Mucosa of descending colon (tissue), 3 donors: ENCODE results near the gene NATD1. TPM values are rescaled to one million over a fixed set of nuclear protein-coding genes. Genes with fewer than 3 reads are reported as not detected.

Experiments
- ATAC-seq: fragments of 200-7000 bp; cut with Tn5 transposase; one replicate; pipeline ENCODE4 v1.9.1; 2020; ENCODE audit warnings: mild to moderate bottlenecking, moderate library complexity
- DNase-seq, 3 donors: peaks; one replicate each; pipeline ENCODE4 v3.0.0-alpha.2; 2020
- H3K36me3 ChIP-seq: fragments of 200-600 bp; one replicate; pipeline ENCODE4 v1.8.0; 2021; ENCODE audit warnings: low read depth, mild to moderate bottlenecking
- H3K4me1 ChIP-seq: fragments of 200-600 bp; one replicate; pipeline ENCODE4 v1.8.0; 2021; ENCODE audit warnings: low read depth, mild to moderate bottlenecking
- H3K4me3 ChIP-seq: fragments of 200-600 bp; one replicate; pipeline ENCODE4 v1.8.0; 2021; ENCODE audit warnings: mild to moderate bottlenecking
- H3K9me3 ChIP-seq: fragments of 200-600 bp; one replicate; pipeline ENCODE4 v1.8.0; 2021; ENCODE audit warnings: mild to moderate bottlenecking
- CTCF ChIP-seq: fragments of 200-600 bp; IDR thresholded peaks from one replicate; pipeline ENCODE4 v1.8.0; 2022; ENCODE audit warnings: antibody characterized with exemption, mild to moderate bottlenecking
- intact Hi-C, 2 donors: fragments of 100-400 bp; cut with DNase I in 1 of 2; cut with micrococcal nuclease in 1 of 2; formaldehyde crosslinking; loops; one replicate each; pipeline versions ENCODE4 v1.11.0 to v1.11.1; 2022; cut with DNase I, micrococcal nuclease
- total RNA-seq, 3 donors: library from RNA; stranded (reverse); fragmentation: NEBNext Ultra II Directional in 2 of 3; extraction: Animal tissue kit (Norgen Biotek cat#: 25700) in 2 of 3; gene quantifications; one replicate each; pipeline versions ENCODE4 v1.2.1 to v1.2.4, GENCODE V29; 2021 to 2023
- donor health status: DM: no; HTN: no; CAD: no; lungs with moderate emphysema.
- donor health status: DM: no; HTN: no; CAD: no.
- donor health status: DM: no; HTN: yes; CAD: no.

The NATD1 gene
- total RNA-seq, 3 donors from 2014 or later: 3.9 to 11.1 (median 7.2) TPM

- intact Hi-C loops: no loop called here
- Histone ChIP-seq H3K4me3 (peak overlapping the region; percentile 34), H3K36me3 (no peaks in the 10 kb centered on the region), H3K9me3 (no peaks in the 10 kb centered on the region), H3K4me1 (peaks cover 4% of the 10 kb centered on the region)
- peak; percentile 18 for ATAC-seq
- DNase-seq: no peak
- no peak for TF ChIP-seq CTCF
Measured at GRCh38 chr17:21253646-21254441, 634 bp upstream of the NATD1 start.

DNA sequence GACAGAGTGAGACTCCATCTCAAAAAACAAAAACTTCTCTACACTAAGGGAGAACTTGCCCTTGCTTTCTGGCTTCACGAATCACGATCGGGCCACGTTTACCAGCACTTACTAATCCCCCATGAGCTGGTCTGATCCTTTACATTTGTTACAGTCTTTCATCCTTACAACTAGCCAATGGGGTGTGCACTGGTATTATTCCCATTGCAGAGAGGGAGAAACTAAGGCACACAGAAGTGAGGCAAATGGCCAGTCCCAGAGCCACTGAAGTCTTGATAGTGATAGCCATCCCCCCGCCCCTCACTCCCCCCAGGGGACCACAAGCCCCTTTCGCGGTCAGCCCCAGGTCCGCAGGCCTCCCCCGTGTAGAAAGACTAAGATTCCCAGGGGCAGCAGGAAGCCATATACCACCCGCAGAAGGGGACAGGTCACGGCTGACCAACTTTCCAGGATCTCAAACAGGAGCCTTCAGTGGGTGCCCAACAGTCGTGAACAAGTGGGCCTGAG is 868 bp downstream of the NATD1 start:
- peak overlapping the region; percentile 34 for H3K4me3 ChIP-seq
- ATAC-seq (no peak), DNase-seq (no peak)
- H3K36me3 ChIP-seq: no peaks in the 10 kb centered on the region
- no peak for TF ChIP-seq CTCF
- H3K4me1 ChIP-seq: peaks cover 4% of the 10 kb centered on the region
- intact Hi-C loops: no loop called here
- no peaks in the 10 kb centered on the region for H3K9me3 ChIP-seq

DNA sequence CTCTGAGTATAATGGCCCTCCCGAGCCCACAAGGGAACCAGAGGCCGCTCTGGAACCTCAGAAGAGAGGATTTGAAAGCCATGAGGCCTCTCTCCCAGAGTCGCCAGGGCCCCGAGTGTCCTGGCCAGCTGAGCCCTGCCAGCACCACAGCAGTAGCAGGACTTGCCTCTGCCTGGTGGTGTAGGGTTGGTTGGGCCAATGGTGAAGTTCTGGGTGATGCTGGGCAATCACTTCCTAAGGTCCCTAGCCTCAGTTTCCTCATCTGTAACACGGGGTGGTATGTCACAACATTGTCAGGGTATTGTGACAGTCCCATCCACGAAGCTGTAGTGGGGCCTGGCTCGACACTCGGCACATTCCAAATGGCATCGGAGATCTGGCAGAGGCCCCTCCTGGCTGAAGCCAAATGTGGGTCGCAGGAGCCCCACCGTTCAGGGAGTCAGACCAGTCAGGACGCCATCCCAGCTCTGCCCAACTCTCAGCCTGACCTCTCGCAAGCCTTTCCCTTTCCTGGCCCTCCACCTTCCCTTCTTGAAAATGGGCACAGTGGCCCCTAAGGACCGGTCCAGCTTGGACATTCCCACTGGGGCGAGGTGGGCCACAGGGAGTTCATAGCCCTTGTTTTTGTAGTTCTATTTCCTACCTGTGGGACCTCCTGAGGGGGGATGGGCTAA is 1.7 kb downstream of the NATD1 start:
- intact Hi-C loops: no loop called here

GRCh38 chr17:21250854-21251253 is 2.4 kb downstream of the NATD1 start:
- DNase-seq: no peak
- H3K4me1 ChIP-seq: peaks cover 4% of the 10 kb centered on the region
- TF ChIP-seq CTCF: no peak
- H3K9me3 ChIP-seq: no peaks in the 10 kb centered on the region
- ATAC-seq: no peak
- no peak overlapping the region for H3K4me3 ChIP-seq
- H3K36me3 ChIP-seq: no peaks in the 10 kb centered on the region
- intact Hi-C loops: no loop called here

More for the DNA sequence above, 1.7 kb downstream of the NATD1 start:
- no peak for TF ChIP-seq CTCF
- no peak overlapping the region for H3K4me3 ChIP-seq
- no peaks in the 10 kb centered on the region for H3K36me3 ChIP-seq
- no peaks in the 10 kb centered on the region for H3K9me3 ChIP-seq
- ATAC-seq (no peak), DNase-seq (no peak)
- H3K4me1 ChIP-seq: peaks cover 4% of the 10 kb centered on the region

- Histone ChIP-seq H3K4me3 (no peak overlapping the region), H3K36me3 (no peaks in the 10 kb centered on the region), H3K9me3 (no peaks in the 10 kb centered on the region), H3K4me1 (peaks cover 4% of the 10 kb centered on the region)
- no peak for TF ChIP-seq CTCF
- ATAC-seq: no peak
- DNase-seq: no peak
- intact Hi-C loops: no loop called here
Measured at GRCh38 chr17:21249920-21250703, 3.1 kb downstream of the NATD1 start.
